RWPE1 (cell line): ENCODE results near the gene ACOT7.

Experiments
- CTCF ChIA-PET: fragments of 350-600 bp; sonication (Branson Sonifier 250); formaldehyde crosslinking; extraction: SDS; loops from one replicate; lab custom pipeline; 2021; lab: Yijun Ruan, JAX
- POLR2A ChIA-PET: fragments of 400-600 bp; formaldehyde crosslinking; extraction: SDS; loops from one replicate; lab custom pipeline; 2020; ENCODE audit warnings: antibody characterized with exemption; ENCODE audit not compliant: low non-redundant PET; lab: Yijun Ruan, JAX
- DNase-seq: peaks from one replicate; pipeline ENCODE4 v3.0.0; 2012; ENCODE audit warnings: low spot score
- H3K27ac ChIP-seq: fragments of 450-650 bp; 2 replicates; pipeline ENCODE4 v1.5.1; 2017
- TF ChIP-seq, protein P1 (sequence below): fragments of 450-650 bp; conservative IDR thresholded peaks from 2 replicates; pipeline ENCODE4 v1.5.1; 2017; ENCODE audit warnings: low read depth, mild to moderate bottlenecking

ACOT7 gene

DNA sequence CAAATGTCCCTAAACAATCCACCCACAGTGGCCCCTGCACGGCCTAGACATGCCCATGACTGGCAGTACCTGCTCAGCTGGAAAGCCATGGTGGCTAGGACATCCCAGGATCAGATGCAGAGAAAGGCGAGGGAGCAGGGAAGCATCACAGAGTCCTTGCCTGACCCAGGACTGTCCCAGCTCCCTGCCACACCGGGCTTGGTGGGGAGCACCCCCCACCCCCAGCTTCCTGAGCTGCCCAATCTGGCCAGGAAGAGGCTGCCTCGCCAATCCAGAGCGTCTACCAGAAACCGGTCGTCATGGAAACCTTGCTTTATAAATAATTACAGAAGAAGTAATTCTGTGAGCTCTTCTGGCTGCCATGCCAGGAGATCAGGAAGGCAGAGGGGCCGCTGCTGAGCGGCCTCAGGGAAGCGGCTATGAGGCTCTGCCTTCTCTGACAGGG, 34.8 kb downstream of the ACOT7 start:
- TF ChIP-seq, protein P1, sequence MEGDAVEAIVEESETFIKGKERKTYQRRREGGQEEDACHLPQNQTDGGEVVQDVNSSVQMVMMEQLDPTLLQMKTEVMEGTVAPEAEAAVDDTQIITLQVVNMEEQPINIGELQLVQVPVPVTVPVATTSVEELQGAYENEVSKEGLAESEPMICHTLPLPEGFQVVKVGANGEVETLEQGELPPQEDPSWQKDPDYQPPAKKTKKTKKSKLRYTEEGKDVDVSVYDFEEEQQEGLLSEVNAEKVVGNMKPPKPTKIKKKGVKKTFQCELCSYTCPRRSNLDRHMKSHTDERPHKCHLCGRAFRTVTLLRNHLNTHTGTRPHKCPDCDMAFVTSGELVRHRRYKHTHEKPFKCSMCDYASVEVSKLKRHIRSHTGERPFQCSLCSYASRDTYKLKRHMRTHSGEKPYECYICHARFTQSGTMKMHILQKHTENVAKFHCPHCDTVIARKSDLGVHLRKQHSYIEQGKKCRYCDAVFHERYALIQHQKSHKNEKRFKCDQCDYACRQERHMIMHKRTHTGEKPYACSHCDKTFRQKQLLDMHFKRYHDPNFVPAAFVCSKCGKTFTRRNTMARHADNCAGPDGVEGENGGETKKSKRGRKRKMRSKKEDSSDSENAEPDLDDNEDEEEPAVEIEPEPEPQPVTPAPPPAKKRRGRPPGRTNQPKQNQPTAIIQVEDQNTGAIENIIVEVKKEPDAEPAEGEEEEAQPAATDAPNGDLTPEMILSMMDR = no peak
- peak overlapping the region; percentile 84 for H3K27ac ChIP-seq
- DNase-seq = no peak
- ChIA-PET CTCF (interaction anchor here (0.6 to 1.5 kb wide), 6 partner anchors 11 to 176 kb away, joined by 3 to 7 read pairs (median 5); no protein-coding TSS in a partner anchor), POLR2A (interaction anchor here (0.5 to 0.8 kb wide), 2 partner anchors 27 to 214 kb away, joined by 3 to 4 read pairs; no protein-coding TSS in a partner anchor)

DNA sequence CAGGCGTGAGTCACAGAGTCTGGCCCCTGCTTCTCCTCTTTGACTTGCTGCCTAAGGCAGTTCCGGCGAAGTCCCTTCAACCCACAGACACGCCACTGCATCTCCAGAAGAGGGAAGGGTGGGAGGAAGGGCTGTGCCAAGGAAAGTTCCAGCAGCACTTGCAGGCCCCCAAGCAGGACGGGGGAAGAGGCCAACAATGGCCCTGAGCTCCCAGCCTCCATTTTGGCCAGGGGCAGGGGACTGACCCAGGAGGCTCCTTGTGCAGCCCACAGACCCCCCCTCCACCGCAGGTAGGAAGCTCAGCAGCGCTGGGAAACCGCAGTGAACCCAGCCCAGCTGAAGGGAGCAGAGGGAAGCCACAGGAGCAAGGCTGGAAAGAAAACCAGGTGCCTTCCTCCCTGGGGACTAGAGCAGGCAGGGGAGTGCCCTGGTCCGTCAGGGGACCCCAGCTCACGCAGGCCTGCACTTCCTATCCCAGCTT, 35.4 kb downstream of the ACOT7 start:
- DNase-seq = peak; percentile 39
- ChIA-PET CTCF (interaction anchor here (0.6 to 1.5 kb wide), 6 partner anchors 10 to 175 kb away, joined by 3 to 7 read pairs (median 5); no protein-coding TSS in a partner anchor), POLR2A (interaction anchor here (0.5 to 0.8 kb wide), 3 partner anchors 28 to 213 kb away, joined by 3 to 4 read pairs (median 3); no protein-coding TSS in a partner anchor)
- TF ChIP-seq, protein P1 = no peak
- H3K27ac ChIP-seq = peak overlapping the region; percentile 84

DNA sequence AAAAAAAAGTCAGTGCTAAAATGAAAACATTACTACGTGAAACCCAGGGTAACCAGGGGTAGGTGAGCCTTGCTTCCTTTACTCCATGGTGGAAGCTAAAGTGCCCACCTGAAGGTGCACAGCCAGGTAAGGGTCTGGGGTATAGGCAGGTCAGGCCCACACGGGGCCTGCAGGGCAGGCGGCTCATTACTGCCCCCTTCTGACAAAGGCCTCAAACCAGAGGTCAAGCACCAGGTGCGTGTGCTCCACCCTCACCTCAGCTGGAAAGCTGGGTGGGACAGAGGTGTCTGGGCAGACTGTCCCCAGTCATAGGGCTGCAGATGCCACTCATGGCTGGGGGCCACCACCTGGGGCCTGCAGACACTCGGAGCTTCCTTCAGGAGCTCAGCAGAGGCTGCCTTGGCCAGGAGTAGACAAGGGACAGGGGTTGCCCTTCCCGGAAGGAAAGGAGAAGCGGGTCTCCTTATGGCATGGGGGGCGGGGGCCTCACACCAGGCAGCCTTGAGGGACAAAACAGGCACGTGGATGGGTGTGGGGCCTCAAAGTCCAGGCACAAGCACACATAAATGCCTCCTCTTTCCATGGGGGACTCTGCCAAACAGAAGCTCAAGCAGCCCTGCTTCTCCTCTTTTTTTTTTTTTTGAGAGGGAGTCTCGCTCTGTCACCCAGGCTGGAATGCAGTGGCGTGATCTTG, 36.2 kb downstream of the ACOT7 start:
- peak overlapping the region; percentile 84 for H3K27ac ChIP-seq
- DNase-seq = no peak
- CTCF ChIA-PET = interaction anchor here (0.6 to 1.5 kb wide), 3 partner anchors 47 to 66 kb away, joined by 4 to 6 read pairs (median 5); no protein-coding TSS in a partner anchor
- POLR2A ChIA-PET = interaction anchor here (0.5 to 1.1 kb wide), 2 partner anchors 43 to 46 kb away, joined by 3 to 5 read pairs; no protein-coding TSS in a partner anchor
- TF ChIP-seq, protein P1 = no peak

- H3K27ac ChIP-seq = peak overlapping the region; percentile 89
- CTCF ChIA-PET = interaction anchor here (0.6 to 1.9 kb wide), 2 partner anchors 15 to 49 kb away, joined by 3 to 8 read pairs; no protein-coding TSS in a partner anchor
- TF ChIP-seq, protein P1 = no peak
- DNase-seq = no peak
- POLR2A ChIA-PET = no interaction called here
Measured at GRCh38 chr1:6355621-6356020, 37.9 kb downstream of the ACOT7 start.

GRCh38 chr1:6354659-6355317, 38.8 kb downstream of the ACOT7 start:
- TF ChIP-seq, protein P1 = no peak
- ChIA-PET POLR2A (no interaction called here), CTCF (interaction anchor here (0.9 to 1.9 kb wide), 2 partner anchors 50 to 65 kb away, joined by 4 to 8 read pairs; partner anchors contain the start of gene HES2)
- H3K27ac ChIP-seq = peak overlapping the region; percentile 89
- no peak for DNase-seq
